Amygdala (tissue), 56 donors: ENCODE data around the gene ADORA1.

Experiments used
- DNase-seq, 56 donors: peaks; one replicate each; lab custom pipeline; 2025; lab: John Stamatoyannopoulos, UW

ADORA1 gene

GRCh38 chr1:203127666-203128430 is at the start of gene ADORA1:
Gene ADORA1, plus strand, starts transcription at chr1:203127726. Its CDS starts 1,116 bp downstream, at chr1:203128842.
- peak in 50 of 56 donors; percentile 43 to 87 (median 72) for DNase-seq

- no peak for DNase-seq
Observed at GRCh38 chr1:203077956-203078355, 49.6 kb upstream of the ADORA1 start.

- DNase-seq: no peak
Observed at GRCh38 chr1:203078478-203078877, 49.0 kb upstream of the ADORA1 start.

- no peak for DNase-seq
Observed at GRCh38 chr1:203080456-203080855, 47.1 kb upstream of the ADORA1 start.

GRCh38 chr1:203081465-203082230 is 45.9 kb upstream of the ADORA1 start:
- DNase-seq: no peak

GRCh38 chr1:203082231-203082505 is 45.4 kb upstream of the ADORA1 start:
- no peak for DNase-seq

- DNase-seq: no peak
Observed at GRCh38 chr1:203082571-203083462, 44.7 kb upstream of the ADORA1 start.

GRCh38 chr1:203083463-203083921 is 44.0 kb upstream of the ADORA1 start:
- no peak for DNase-seq

GRCh38 chr1:203084588-203085527 is 42.7 kb upstream of the ADORA1 start:
- no peak for DNase-seq

GRCh38 chr1:203085528-203086406 is 41.8 kb upstream of the ADORA1 start, which contains the start of gene MYOG:
Gene MYOG, minus strand, starts transcription at chr1:203086012. Its CDS starts 51 bp downstream, at chr1:203085961.
- no peak for DNase-seq

- DNase-seq: no peak
Observed at GRCh38 chr1:203086992-203087763, 40.3 kb upstream of the ADORA1 start.

- no peak for DNase-seq
Observed at GRCh38 chr1:203088441-203088840, 39.1 kb upstream of the ADORA1 start.

- no peak for DNase-seq
Observed at GRCh38 chr1:203089001-203089650, 38.4 kb upstream of the ADORA1 start.

- DNase-seq: peak in 1 of 56 donors; percentile 23
Observed at GRCh38 chr1:203089651-203090045, 37.9 kb upstream of the ADORA1 start.

- no peak for DNase-seq
Observed at GRCh38 chr1:203090421-203091198, 36.9 kb upstream of the ADORA1 start.

GRCh38 chr1:203091199-203091477 is 36.4 kb upstream of the ADORA1 start:
- DNase-seq: no peak
